ENCODE measurements around the gene NEK5. TPM values are rescaled to one million over a fixed set of nuclear protein-coding genes. Genes with fewer than 3 reads are reported as not detected.
"Not testable (repeated sequence)": the region's sequence is repeated elsewhere in the genome, so short reads cannot be mapped to it uniquely, and the experiment has no call there.

Gene NEK5
- polyA plus RNA-seq, 1 experiment, result 0.04 TPM

DNA sequence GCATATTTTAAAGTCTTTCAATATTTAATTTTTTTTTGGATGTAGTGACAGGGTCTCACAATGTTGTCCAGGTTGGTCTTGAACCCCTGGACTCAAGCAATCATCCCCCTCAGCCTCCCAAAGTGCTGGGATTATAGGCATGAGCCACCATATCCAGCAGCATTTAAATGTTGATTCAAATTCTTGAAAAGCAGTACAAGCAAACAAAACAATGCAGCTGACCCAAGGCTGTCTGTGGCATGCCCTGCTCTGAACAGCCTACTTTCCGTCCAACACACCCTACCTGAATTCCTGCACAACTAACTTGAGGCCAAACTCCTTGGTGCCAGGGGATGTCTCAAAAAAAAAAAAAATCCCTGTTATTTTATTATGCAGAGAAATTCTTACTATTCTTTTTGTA, 23.0 kb downstream of the NEK5 start:
- Histone ChIP-seq H3K9me3 (ENCODE audit: control insufficient read depth, insufficient read depth, low read length) (no peaks in the 10 kb centered on the region), H3K4me3 (ENCODE audit: low read depth, low read length) (no peak overlapping the region), H3K27me3 (ENCODE audit: control insufficient read depth, insufficient read depth, low read length) (no peaks in the 10 kb centered on the region), H3K27ac (ENCODE audit: low read depth, low read length) (no peak overlapping the region)
- ChIA-PET CTCF (interaction anchor here (0.7 kb wide), 1 partner anchor 262 kb away, joined by 3 read pairs; no protein-coding TSS in a partner anchor), POLR2A (no interaction called here)
- TF ChIP-seq, protein P1, sequence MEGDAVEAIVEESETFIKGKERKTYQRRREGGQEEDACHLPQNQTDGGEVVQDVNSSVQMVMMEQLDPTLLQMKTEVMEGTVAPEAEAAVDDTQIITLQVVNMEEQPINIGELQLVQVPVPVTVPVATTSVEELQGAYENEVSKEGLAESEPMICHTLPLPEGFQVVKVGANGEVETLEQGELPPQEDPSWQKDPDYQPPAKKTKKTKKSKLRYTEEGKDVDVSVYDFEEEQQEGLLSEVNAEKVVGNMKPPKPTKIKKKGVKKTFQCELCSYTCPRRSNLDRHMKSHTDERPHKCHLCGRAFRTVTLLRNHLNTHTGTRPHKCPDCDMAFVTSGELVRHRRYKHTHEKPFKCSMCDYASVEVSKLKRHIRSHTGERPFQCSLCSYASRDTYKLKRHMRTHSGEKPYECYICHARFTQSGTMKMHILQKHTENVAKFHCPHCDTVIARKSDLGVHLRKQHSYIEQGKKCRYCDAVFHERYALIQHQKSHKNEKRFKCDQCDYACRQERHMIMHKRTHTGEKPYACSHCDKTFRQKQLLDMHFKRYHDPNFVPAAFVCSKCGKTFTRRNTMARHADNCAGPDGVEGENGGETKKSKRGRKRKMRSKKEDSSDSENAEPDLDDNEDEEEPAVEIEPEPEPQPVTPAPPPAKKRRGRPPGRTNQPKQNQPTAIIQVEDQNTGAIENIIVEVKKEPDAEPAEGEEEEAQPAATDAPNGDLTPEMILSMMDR (IDR thresholded peaks at IDR 0.05; ENCODE audit: low read depth, low read length), result no peak
- DNase-seq (ENCODE audit: low read depth, low spot score), result no peak

- no peak for DNase-seq (ENCODE audit: low read depth, low spot score)
- TF ChIP-seq, protein P1 (IDR thresholded peaks at IDR 0.05; ENCODE audit: low read depth, low read length), result no peak
- no peaks in the 10 kb centered on the region for H3K27me3 ChIP-seq (ENCODE audit: control insufficient read depth, insufficient read depth, low read length)
- no peaks in the 10 kb centered on the region for H3K9me3 ChIP-seq (ENCODE audit: control insufficient read depth, insufficient read depth, low read length)
- H3K27ac ChIP-seq (ENCODE audit: low read depth, low read length), result no peak overlapping the region
- ChIA-PET POLR2A (no interaction called here), CTCF (no interaction called here)
- no peak overlapping the region for H3K4me3 ChIP-seq (ENCODE audit: low read depth, low read length)
Observed at GRCh38 chr13:52104624-52105023, 24.2 kb downstream of the NEK5 start.

- no peak overlapping the region for H3K4me3 ChIP-seq (ENCODE audit: low read depth, low read length)
- no peaks in the 10 kb centered on the region for H3K27me3 ChIP-seq (ENCODE audit: control insufficient read depth, insufficient read depth, low read length)
- no peak for DNase-seq (ENCODE audit: low read depth, low spot score)
- ChIA-PET POLR2A (no interaction called here), CTCF (interaction anchor here (1.4 kb wide), 1 partner anchor 24 kb away, joined by 6 read pairs; no protein-coding TSS in a partner anchor)
- TF ChIP-seq, protein P1 (IDR thresholded peaks at IDR 0.05; ENCODE audit: low read depth, low read length), result no peak
- no peak overlapping the region for H3K27ac ChIP-seq (ENCODE audit: low read depth, low read length)
- H3K9me3 ChIP-seq (ENCODE audit: control insufficient read depth, insufficient read depth, low read length), result no peaks in the 10 kb centered on the region
Observed at GRCh38 chr13:52103386-52103785, 25.5 kb downstream of the NEK5 start.

DNA sequence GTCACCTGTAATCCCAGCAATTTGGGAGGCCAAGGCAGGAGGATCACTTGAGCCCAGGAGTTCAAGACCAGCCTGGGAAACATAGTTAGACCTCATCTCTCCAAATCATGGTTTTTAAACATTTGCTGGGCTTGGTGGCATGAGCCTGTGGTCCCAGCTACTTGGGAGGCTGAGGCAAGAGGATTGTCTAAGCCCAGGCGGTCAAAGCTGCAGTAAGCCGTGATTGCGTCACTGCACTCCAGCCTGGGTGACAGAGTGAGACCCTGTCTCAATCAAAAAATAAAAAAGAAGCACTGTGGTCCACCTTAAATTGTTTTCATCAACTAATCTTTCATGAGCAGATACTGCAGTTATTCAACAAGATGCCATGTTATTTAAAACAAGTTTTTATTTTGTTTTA, 26.4 kb downstream of the NEK5 start:
- H3K9me3 ChIP-seq (ENCODE audit: control insufficient read depth, insufficient read depth, low read length); H3K4me3 ChIP-seq (ENCODE audit: low read depth, low read length); H3K27me3 ChIP-seq (ENCODE audit: control insufficient read depth, insufficient read depth, low read length); POLR2A ChIA-PET; DNase-seq (ENCODE audit: low read depth, low spot score); H3K27ac ChIP-seq (ENCODE audit: low read depth, low read length): not testable (repeated sequence)
- CTCF ChIA-PET, result interaction anchor here (1.4 kb wide), 1 partner anchor 348 kb away, joined by 3 read pairs; the partner anchor contains the start of gene VPS36

GRCh38 chr13:52097197-52097596, 31.7 kb downstream of the NEK5 start:
- Histone ChIP-seq H3K27ac (ENCODE audit: low read depth, low read length) (no peak overlapping the region), H3K4me3 (ENCODE audit: low read depth, low read length) (no peak overlapping the region), H3K9me3 (ENCODE audit: control insufficient read depth, insufficient read depth, low read length) (no peaks in the 10 kb centered on the region), H3K27me3 (ENCODE audit: control insufficient read depth, insufficient read depth, low read length) (peaks cover 2% of the 10 kb centered on the region)
- ChIA-PET POLR2A (no interaction called here), CTCF (no interaction called here)
- DNase-seq (ENCODE audit: low read depth, low spot score), result no peak
- TF ChIP-seq, protein P1 (IDR thresholded peaks at IDR 0.05; ENCODE audit: low read depth, low read length), result no peak

- Histone ChIP-seq H3K9me3 (ENCODE audit: control insufficient read depth, insufficient read depth, low read length) (no peaks in the 10 kb centered on the region), H3K4me3 (ENCODE audit: low read depth, low read length) (no peak overlapping the region), H3K27me3 (ENCODE audit: control insufficient read depth, insufficient read depth, low read length) (peaks cover 2% of the 10 kb centered on the region), H3K27ac (ENCODE audit: low read depth, low read length) (no peak overlapping the region)
- ChIA-PET POLR2A (no interaction called here), CTCF (no interaction called here)
- TF ChIP-seq, protein P1 (IDR thresholded peaks at IDR 0.05; ENCODE audit: low read depth, low read length), result no peak
- no peak for DNase-seq (ENCODE audit: low read depth, low spot score)
Observed at GRCh38 chr13:52096748-52097147, 32.1 kb downstream of the NEK5 start.
